GM06990 (cell line): ENCODE results near the gene SAFB.

Experiments
- DNase-seq: peaks from one replicate; pipeline ENCODE4 v3.0.0-alpha.2; 2011; ENCODE audit not compliant: insufficient read length; ENCODE audit errors: extremely low read depth
- H3K27me3 ChIP-seq: replicated peaks from 2 replicates; pipeline ENCODE4 v1.6.0; 2011; ENCODE audit warnings: low read length; ENCODE audit not compliant: control insufficient read depth, insufficient read depth
- H3K36me3 ChIP-seq: 2 replicates; pipeline ENCODE4 v1.5.1; 2011; ENCODE audit warnings: low read length; ENCODE audit not compliant: control insufficient read depth, insufficient read depth
- H3K4me3 ChIP-seq: replicated peaks from 2 replicates; pipeline ENCODE4 v1.5.1; 2011; ENCODE audit warnings: low read depth, mild to moderate bottlenecking, control low read depth, low read length
- CTCF ChIP-seq: IDR thresholded peaks from 2 replicates; pipeline ENCODE4 v1.5.1; 2011; ENCODE audit warnings: low read length, control low read depth, mild to moderate bottlenecking, inconsistent platforms; ENCODE audit not compliant: insufficient read depth, poor library complexity, severe bottlenecking

SAFB gene

GRCh38 chr19:5631567-5632240 lies 8.8 kb downstream of the SAFB start:
- peaks cover 17% of the 10 kb centered on the region for H3K36me3 ChIP-seq
- no peak for TF ChIP-seq CTCF
- DNase-seq, result no peak

GRCh38 chr19:5632241-5632612 lies 9.3 kb downstream of the SAFB start:
- DNase-seq, result no peak
- no peak overlapping the region for H3K4me3 ChIP-seq
- no peaks in the 10 kb centered on the region for H3K27me3 ChIP-seq
- TF ChIP-seq CTCF, result no peak
- peaks cover 13% of the 10 kb centered on the region for H3K36me3 ChIP-seq

More at GRCh38 chr19:5631567-5632240, 8.8 kb downstream of the SAFB start:
- Histone ChIP-seq H3K27me3 (no peaks in the 10 kb centered on the region), H3K4me3 (no peak overlapping the region)

- DNase-seq, result no peak
- TF ChIP-seq CTCF, result no peak
- no peak overlapping the region for H3K4me3 ChIP-seq
- peaks cover 8% of the 10 kb centered on the region for H3K36me3 ChIP-seq
- no peaks in the 10 kb centered on the region for H3K27me3 ChIP-seq
Observed at GRCh38 chr19:5632657-5633056, 9.8 kb downstream of the SAFB start.

GRCh38 chr19:5635427-5635826 lies 12.5 kb downstream of the SAFB start:
- no peak for DNase-seq
- Histone ChIP-seq H3K36me3 (peaks cover 7% of the 10 kb centered on the region), H3K27me3 (no peaks in the 10 kb centered on the region), H3K4me3 (no peak overlapping the region)
- TF ChIP-seq CTCF, result no peak

GRCh38 chr19:5637971-5638370 lies 15.1 kb downstream of the SAFB start:
- no peak for DNase-seq
- Histone ChIP-seq H3K4me3 (no peak overlapping the region), H3K27me3 (no peaks in the 10 kb centered on the region), H3K36me3 (peaks cover 14% of the 10 kb centered on the region)
- TF ChIP-seq CTCF, result no peak

DNA sequence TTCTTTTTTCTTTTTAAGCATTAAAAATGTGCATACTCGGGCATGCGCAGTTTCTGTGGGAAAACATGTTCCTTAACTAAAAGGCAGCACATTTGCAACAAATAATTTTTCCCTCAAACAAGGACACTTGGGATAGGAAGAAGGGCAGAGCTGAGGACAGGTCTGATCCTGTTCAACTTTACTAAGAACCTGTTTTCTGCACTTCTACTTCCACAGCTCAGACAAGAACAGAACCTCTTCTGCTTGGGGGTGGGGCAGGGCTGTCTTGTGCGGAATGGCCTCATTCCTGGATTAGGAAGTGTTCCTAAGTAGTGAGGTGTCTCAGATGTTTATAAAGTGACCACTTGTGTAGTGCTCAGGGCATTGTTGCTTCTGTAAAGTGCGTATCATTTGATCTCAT lies 18.3 kb downstream of the SAFB start:
- Histone ChIP-seq H3K27me3 (no peaks in the 10 kb centered on the region), H3K4me3 (no peak overlapping the region), H3K36me3 (peaks cover 28% of the 10 kb centered on the region)
- no peak for TF ChIP-seq CTCF
- no peak for DNase-seq
